GM18861 (cell line): ENCODE results near the gene GIMAP1.
"Not testable (repeated sequence)": the region's sequence is repeated elsewhere in the genome, so short reads cannot be mapped to it uniquely, and the experiment has no call there.

ENCODE experiments used
- ATAC-seq: cut with Tn5 transposase; IDR thresholded peaks from one replicate; pipeline ENCODE4 v1.9.1; 2021; ENCODE audit not compliant: unreplicated experiment

Gene GIMAP1

GRCh38 chr7:150716368-150716767 lies at the start of gene GIMAP1:
TSS of gene GIMAP1 (plus strand) at chr7:150716613. CDS start at chr7:150719048, 2,435 bp downstream.
- ATAC-seq, result no peak

GRCh38 chr7:150668472-150668911 lies 47.9 kb upstream of the GIMAP1 start:
- ATAC-seq, result peak; percentile 80

- no peak for ATAC-seq
Measured at GRCh38 chr7:150668977-150669376, 47.4 kb upstream of the GIMAP1 start.

- not testable (repeated sequence) for ATAC-seq
Measured at GRCh38 chr7:150671798-150672585, 44.4 kb upstream of the GIMAP1 start.

GRCh38 chr7:150675714-150676113 lies 40.7 kb upstream of the GIMAP1 start:
- ATAC-seq, result no peak

- not testable (repeated sequence) for ATAC-seq
Measured at GRCh38 chr7:150676276-150676675, 40.1 kb upstream of the GIMAP1 start.

- not testable (repeated sequence) for ATAC-seq
Measured at GRCh38 chr7:150676854-150677253, 39.6 kb upstream of the GIMAP1 start.

- ATAC-seq, result not testable (repeated sequence)
Measured at GRCh38 chr7:150678601-150679000, 37.8 kb upstream of the GIMAP1 start.

- ATAC-seq, result not testable (repeated sequence)
Measured at GRCh38 chr7:150680364-150680763, 36.0 kb upstream of the GIMAP1 start.

GRCh38 chr7:150685219-150686029 lies 31.0 kb upstream of the GIMAP1 start, which contains the start of gene GIMAP2:
TSS of gene GIMAP2 (plus strand) at chr7:150685706. CDS start at chr7:150687060, 1,354 bp downstream.
- ATAC-seq, result peak; percentile 97

GRCh38 chr7:150686030-150686631 lies 30.3 kb upstream of the GIMAP1 start:
- peak; percentile 20 for ATAC-seq

GRCh38 chr7:150688630-150689029 lies 27.8 kb upstream of the GIMAP1 start:
- no peak for ATAC-seq

GRCh38 chr7:150695654-150696053 lies 20.8 kb upstream of the GIMAP1 start:
- no peak for ATAC-seq

GRCh38 chr7:150703209-150703608 lies 13.2 kb upstream of the GIMAP1 start:
- ATAC-seq, result no peak

GRCh38 chr7:150715293-150715692 lies 1.1 kb upstream of the GIMAP1 start:
- no peak for ATAC-seq

GRCh38 chr7:150715738-150716137 lies 675 bp upstream of the GIMAP1 start:
- no peak for ATAC-seq

- no peak for ATAC-seq
Measured at GRCh38 chr7:150716939-150717338, 526 bp downstream of the GIMAP1 start.

GRCh38 chr7:150717814-150718420 lies 1.5 kb downstream of the GIMAP1 start:
- no peak for ATAC-seq

GRCh38 chr7:150719436-150719835 lies 3.0 kb downstream of the GIMAP1 start:
- ATAC-seq, result no peak

GRCh38 chr7:150719960-150720891 lies 3.8 kb downstream of the GIMAP1 start:
- no peak for ATAC-seq
